SU-DHL-6 (cell line): ENCODE data around the gene CATSPER4.
A peak's percentile ranks its signal among the peaks of the same experiment; 100 is the strongest.

Source experiments
- H2AFZ ChIP-seq: fragments of 200-600 bp; sonication (generic); 2 replicates; pipeline ENCODE4 v1.6.1; 2014; ENCODE audit warnings: low read depth, mild to moderate bottlenecking, moderate library complexity, mixed read lengths, antibody characterized with exemption, low read length; ENCODE audit not compliant: severe bottlenecking
- H3F3A ChIP-seq: fragments of 200-600 bp; shearing (Covaris generic); 2 replicates; pipeline ENCODE4 v1.6.0; 2016; ENCODE audit warnings: antibody characterized with exemption, mild to moderate bottlenecking; ENCODE audit not compliant: insufficient read depth
- H3K27ac ChIP-seq: fragments of 200-600 bp; sonication (generic); 2 replicates; pipeline ENCODE4 v1.5.1; 2016; ENCODE audit warnings: low read depth, mild to moderate bottlenecking, low read length, moderate library complexity, mixed read lengths
- H3K27me3 ChIP-seq: fragments of 200-600 bp; sonication (generic), shearing (Covaris generic); 2 replicates; pipeline ENCODE4 v1.6.0; 2014; ENCODE audit warnings: mild to moderate bottlenecking, low read length
- H3K36me3 ChIP-seq: fragments of 200-600 bp; sonication (generic); 2 replicates; pipeline ENCODE4 v1.6.1; 2014; ENCODE audit warnings: mild to moderate bottlenecking, low read length, mixed read lengths
- H3K4me2 ChIP-seq: fragments of 300-600, 200-600 bp; shearing (Covaris generic), sonication (generic); 2 replicates; pipeline ENCODE4 v1.6.0; 2014; ENCODE audit warnings: low read length, low read depth, mild to moderate bottlenecking; ENCODE audit not compliant: poor library complexity, severe bottlenecking
- H3K4me3 ChIP-seq: fragments of 200-600 bp; sonication (generic); 2 replicates; pipeline ENCODE4 v1.5.1; 2014; ENCODE audit warnings: antibody characterized with exemption, low read length, mild to moderate bottlenecking, mixed read lengths; ENCODE audit not compliant: insufficient read depth, poor library complexity, severe bottlenecking
- H3K79me2 ChIP-seq: fragments of 200-600 bp; sonication (generic); 2 replicates; pipeline ENCODE4 v1.6.1; 2014; ENCODE audit warnings: mild to moderate bottlenecking, low read length, moderate library complexity; ENCODE audit not compliant: insufficient read depth
- H3K9ac ChIP-seq: fragments of 200-600 bp; sonication (generic); 2 replicates; pipeline ENCODE4 v1.7.0; 2014; ENCODE audit warnings: mild to moderate bottlenecking, low read length
- H3K9me2 ChIP-seq: fragments of 200-600 bp; sonication (generic); replicated peaks from 2 replicates; pipeline ENCODE4 v1.6.1; 2014; ENCODE audit warnings: low read length; ENCODE audit not compliant: insufficient read depth
- H3K9me3 ChIP-seq: fragments of 200-600 bp; sonication (generic); 2 replicates; pipeline ENCODE4 v1.6.1; 2014; ENCODE audit warnings: low read length, mixed read lengths; ENCODE audit not compliant: insufficient read depth
- H4K20me1 ChIP-seq: fragments of 200-600 bp; sonication (generic); 2 replicates; pipeline ENCODE4 v1.6.1; 2014; ENCODE audit warnings: low read depth, mild to moderate bottlenecking, antibody characterized with exemption, low read length, moderate library complexity, mixed read lengths
- CTCF ChIP-seq: fragments of 200-600 bp; sonication (generic); IDR thresholded peaks from one replicate; pipeline ENCODE4 v1.5.1; 2017; ENCODE audit warnings: antibody characterized with exemption, mild to moderate bottlenecking, low read length, moderate library complexity; ENCODE audit not compliant: insufficient read depth, poor library complexity, severe bottlenecking
- EZH2phosphoT487 ChIP-seq: fragments of 200-600 bp; sonication (generic), shearing (Covaris generic); conservative IDR thresholded peaks from 2 replicates; pipeline ENCODE4 v1.6.1; 2018; ENCODE audit warnings: mild to moderate bottlenecking, antibody characterized with exemption, low read length, moderate library complexity, mixed read lengths

Gene CATSPER4

GRCh38 chr1:26169669-26170471, 20.5 kb upstream of the CATSPER4 start, which contains the start of gene ZNF593:
Gene ZNF593 (plus strand): TSS chr1:26169908. CDS start chr1:26169984, 76 bp downstream.
- H3K9ac ChIP-seq: peak within 1 kb of the TSS; percentile 99
- H4K20me1 ChIP-seq: no peaks in the 10 kb centered on the region
- H3K79me2 ChIP-seq: peaks cover 11% of the 10 kb centered on the region
- TF ChIP-seq CTCF (peak; percentile 74), EZH2phosphoT487 (no peak)
- H3K27ac ChIP-seq: peak within 1 kb of the TSS; percentile 33
- no peaks in the 10 kb centered on the region for H3K27me3 ChIP-seq
- H3F3A ChIP-seq: 0 out of 2 replicates have a peak, but pooled peaks cover 6% of the 10 kb centered on the region
- H3K4me2 ChIP-seq: peak within 1 kb of the TSS; percentile 84
- no peaks in the 10 kb centered on the region for H3K9me2 ChIP-seq
- no peaks in the 10 kb centered on the region for H3K36me3 ChIP-seq
- no peaks in the 10 kb centered on the region for H3K9me3 ChIP-seq
- peak within 1 kb of the TSS; percentile 98 for H3K4me3 ChIP-seq
- H2AFZ ChIP-seq: peak within 1 kb of the TSS; percentile 78

- Histone ChIP-seq H3K9ac (peak overlapping the region; percentile 99), H3K9me3 (no peaks in the 10 kb centered on the region), H3K9me2 (no peaks in the 10 kb centered on the region), H3K79me2 (peaks cover 11% of the 10 kb centered on the region), H3K4me3 (peak overlapping the region; percentile 98), H4K20me1 (no peaks in the 10 kb centered on the region), H3K4me2 (peak overlapping the region; percentile 84), H3F3A (0 out of 2 replicates have a peak, but pooled peaks cover 6% of the 10 kb centered on the region), H3K27me3 (no peaks in the 10 kb centered on the region), H3K27ac (peak overlapping the region; percentile 33; the same call in 1 of the 2 replicates), H2AFZ (peak overlapping the region; percentile 78), H3K36me3 (no peaks in the 10 kb centered on the region)
- TF ChIP-seq EZH2phosphoT487: no peak
- TF ChIP-seq CTCF: no peak
These were observed 20.0 kb upstream of the CATSPER4 start for GRCh38 chr1:26170472-26170821.

- Histone ChIP-seq H3K27me3 (no peaks in the 10 kb centered on the region), H3K36me3 (no peaks in the 10 kb centered on the region), H3K4me3 (peak within 1 kb of the TSS; percentile 98), H2AFZ (no peak within 1 kb of the TSS), H3K79me2 (peaks cover 11% of the 10 kb centered on the region), H3K4me2 (peak within 1 kb of the TSS; percentile 84), H3F3A (0 out of 2 replicates have a peak, but pooled peaks cover 6% of the 10 kb centered on the region), H3K9ac (peak within 1 kb of the TSS; percentile 99), H4K20me1 (no peaks in the 10 kb centered on the region), H3K9me3 (no peaks in the 10 kb centered on the region), H3K27ac (no peak within 1 kb of the TSS), H3K9me2 (no peaks in the 10 kb centered on the region)
- no peak for TF ChIP-seq EZH2phosphoT487
- no peak for TF ChIP-seq CTCF
These were observed 19.0 kb upstream of the CATSPER4 start, which contains the start of gene ZNF593OS for GRCh38 chr1:26171084-26172072. Gene ZNF593OS (minus strand): TSS chr1:26171832. CDS start chr1:26171661, 171 bp downstream.
